ENCODE data around the gene CDC14A.
A peak's percentile ranks its signal among the peaks of the same experiment; 100 is the strongest.

The CDC14A gene

GRCh38 chr1:100543640-100544039 lies 191.3 kb downstream of the CDC14A start:
- peak; percentile 57 for DNase-seq

- DNase-seq, result no peak
These were observed 192.5 kb downstream of the CDC14A start for GRCh38 chr1:100544791-100545190.

DNA sequence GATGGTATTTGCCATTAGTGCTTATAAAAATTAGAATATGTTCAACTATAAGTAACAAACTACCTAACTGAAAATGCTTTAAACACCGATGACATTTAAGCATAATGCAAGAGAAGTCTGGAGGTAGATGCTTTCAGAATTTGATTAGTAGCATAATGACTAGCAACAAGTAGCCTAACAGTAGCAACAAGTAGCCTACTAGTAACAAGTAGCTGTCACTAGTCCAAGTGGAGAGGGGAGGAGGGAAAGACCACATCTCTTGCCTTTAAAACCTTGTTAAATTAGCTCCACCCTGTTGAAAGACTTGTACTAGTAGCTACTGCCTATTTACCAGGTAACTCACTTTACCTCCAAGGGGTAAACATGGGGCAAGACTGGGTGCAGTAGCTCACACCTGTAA lies 193.5 kb downstream of the CDC14A start:
- no peak for DNase-seq

- DNase-seq, result no peak
These were observed 199.7 kb downstream of the CDC14A start for GRCh38 chr1:100552031-100552430.

- no peak for DNase-seq
These were observed 200.6 kb downstream of the CDC14A start for GRCh38 chr1:100552922-100553321.

- no peak for DNase-seq
These were observed 203.9 kb downstream of the CDC14A start for GRCh38 chr1:100556181-100556580.

- no peak for DNase-seq
These were observed 204.8 kb downstream of the CDC14A start for GRCh38 chr1:100556925-100557605.

DNA sequence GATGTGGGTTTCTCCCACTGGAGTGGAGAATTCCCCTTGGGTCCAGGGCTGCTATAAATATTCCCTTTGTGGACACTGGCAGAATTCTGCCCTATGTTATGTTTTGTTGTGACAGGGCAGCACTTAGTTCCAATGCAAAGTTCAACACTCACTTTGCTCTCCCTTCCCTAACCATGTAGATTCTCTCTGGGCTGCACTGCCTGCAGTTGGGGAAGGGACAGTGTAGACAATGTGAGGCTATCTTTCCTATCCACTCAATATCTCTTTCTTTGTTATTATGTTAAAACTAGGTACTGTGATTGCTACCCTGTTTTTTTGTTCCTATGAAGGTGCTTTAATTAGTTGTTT lies 205.3 kb downstream of the CDC14A start:
- DNase-seq, result no peak

DNA sequence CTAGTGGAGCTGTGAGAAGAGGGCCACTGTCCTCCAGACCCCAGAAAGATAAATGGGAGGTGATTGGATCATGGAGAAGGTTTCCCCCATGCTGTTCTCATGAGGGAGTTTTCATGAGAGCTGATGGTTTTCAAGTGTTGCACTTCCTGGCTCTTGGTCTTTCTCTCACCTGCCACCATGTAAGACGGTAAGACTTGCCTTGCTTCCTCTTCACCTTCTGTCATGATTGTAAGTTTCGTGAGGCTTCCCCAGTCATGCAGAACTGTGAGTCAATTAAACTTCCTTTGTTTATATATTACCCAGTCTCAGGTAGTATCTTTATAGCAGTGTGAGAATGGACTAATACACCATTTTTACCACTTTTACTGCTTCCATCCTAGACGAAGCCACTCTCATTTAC lies 213.2 kb downstream of the CDC14A start:
- no peak for DNase-seq

GRCh38 chr1:100565937-100566699 lies 213.8 kb downstream of the CDC14A start:
- DNase-seq, result no peak

DNA sequence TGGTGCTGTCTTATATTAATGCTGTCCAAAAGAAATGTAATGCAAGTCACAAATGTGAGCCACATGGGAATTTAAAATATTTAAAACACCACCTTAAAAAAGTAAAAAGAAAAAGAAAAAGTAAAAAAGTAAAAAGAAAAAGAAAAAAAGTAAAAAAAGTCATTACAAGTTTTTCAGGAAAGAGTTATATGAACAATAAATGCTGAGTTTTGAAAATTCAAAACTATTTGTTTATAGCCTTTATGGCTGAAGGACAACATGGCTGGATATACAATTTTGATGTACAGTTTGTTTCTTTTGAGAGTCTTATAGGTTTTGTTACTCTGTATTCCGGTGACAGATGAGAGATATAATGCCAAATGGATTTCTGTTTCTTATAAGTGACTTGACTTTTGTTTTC lies 214.8 kb downstream of the CDC14A start:
- no peak for DNase-seq
